Trophoblast cell (in vitro differentiated cells and primary cell): ENCODE data around the gene OR4F6.
A peak's percentile ranks its signal among the peaks of the same experiment; 100 is the strongest.
"Not testable (repeated sequence)": the region's sequence is repeated elsewhere in the genome, so short reads cannot be mapped to it uniquely, and the experiment has no call there.

Experiments used
- DNase-seq, 2 donors: peaks; one replicate each; pipeline ENCODE4 v3.0.0-alpha.2; 2016
- H2AFZ ChIP-seq: 2 replicates; pipeline ENCODE4 v1.6.1; 2013; ENCODE audit warnings: low read length, moderate library complexity, mild to moderate bottlenecking; ENCODE audit not compliant: insufficient read depth, poor library complexity
- H2AK5ac ChIP-seq: 2 replicates; pipeline ENCODE4 v1.6.1; 2013; ENCODE audit warnings: mild to moderate bottlenecking, low read length
- H2BK120ac ChIP-seq: 2 replicates; pipeline ENCODE4 v1.6.1; 2013; ENCODE audit warnings: low read length, mild to moderate bottlenecking, moderate library complexity; ENCODE audit not compliant: insufficient read depth, poor library complexity
- H2BK12ac ChIP-seq: 2 replicates; pipeline ENCODE4 v1.6.1; 2013; ENCODE audit warnings: mild to moderate bottlenecking, low read length, moderate library complexity
- H2BK5ac ChIP-seq: 2 replicates; pipeline ENCODE4 v1.6.1; 2013; ENCODE audit warnings: low read length, low read depth, moderate library complexity, mild to moderate bottlenecking; ENCODE audit not compliant: poor library complexity
- H3K14ac ChIP-seq: 2 replicates; pipeline ENCODE4 v1.6.1; 2013; ENCODE audit warnings: mild to moderate bottlenecking, low read length
- H3K18ac ChIP-seq: 2 replicates; pipeline ENCODE4 v1.6.1; 2013; ENCODE audit warnings: mild to moderate bottlenecking, low read length
- H3K23ac ChIP-seq: 2 replicates; pipeline ENCODE4 v1.6.1; 2013; ENCODE audit warnings: low read length
- H3K27ac ChIP-seq: 2 replicates; pipeline ENCODE4 v1.5.1; 2013; ENCODE audit warnings: low read depth, mild to moderate bottlenecking, inconsistent platforms, low read length, moderate library complexity
- H3K27me3 ChIP-seq: 2 replicates; pipeline ENCODE4 v1.6.1; 2013; ENCODE audit warnings: inconsistent platforms, mild to moderate bottlenecking, low read length, moderate library complexity; ENCODE audit not compliant: insufficient read depth
- H3K36me3 ChIP-seq, 2 experiments: 1 replicate in 1 of 2; 2 replicates in 1 of 2; pipeline ENCODE4 v1.6.1; 2013; ENCODE audit warnings: low read length in 2 of 2, mild to moderate bottlenecking in 2 of 2, moderate library complexity in 1 of 2; ENCODE audit not compliant: insufficient read depth in 2 of 2, control insufficient read depth in 1 of 2
- H3K4ac ChIP-seq: 2 replicates; pipeline ENCODE4 v1.6.1; 2013; ENCODE audit warnings: low read depth, mild to moderate bottlenecking, low read length, moderate library complexity
- H3K4me1 ChIP-seq, 2 experiments: 1 replicate in 1 of 2; 2 replicates in 1 of 2; pipeline ENCODE4 v1.6.1; 2013; ENCODE audit warnings: low read length in 2 of 2, mild to moderate bottlenecking in 2 of 2, moderate library complexity in 1 of 2; ENCODE audit not compliant: insufficient read depth in 2 of 2, control insufficient read depth in 1 of 2
- H3K4me2 ChIP-seq: 2 replicates; pipeline ENCODE4 v1.6.1; 2013; ENCODE audit warnings: inconsistent platforms, mild to moderate bottlenecking, low read length, moderate library complexity
- H3K4me3 ChIP-seq: 2 replicates; pipeline ENCODE4 v1.5.1; 2013; ENCODE audit warnings: mild to moderate bottlenecking, low read depth, low read length, inconsistent platforms
- H3K79me1 ChIP-seq: one replicate; pipeline ENCODE4 v1.6.1; 2013; ENCODE audit warnings: low read length
- H3K79me2 ChIP-seq: 2 replicates; pipeline ENCODE4 v1.6.1; 2013; ENCODE audit warnings: low read length, mild to moderate bottlenecking; ENCODE audit not compliant: control insufficient read depth, insufficient read depth, poor library complexity
- H3K9ac ChIP-seq: 2 replicates; pipeline ENCODE4 v1.6.1; 2013; ENCODE audit warnings: mild to moderate bottlenecking, low read length
- H3K9me3 ChIP-seq: 2 replicates; pipeline ENCODE4 v1.6.1; 2013; ENCODE audit warnings: low read depth, mild to moderate bottlenecking, control low read depth, inconsistent platforms, low read length; ENCODE audit not compliant: insufficient read depth
- H4K12ac ChIP-seq: 2 replicates; pipeline ENCODE4 v1.6.1; 2013; ENCODE audit warnings: low read depth, mild to moderate bottlenecking, low read length, moderate library complexity
- H4K8ac ChIP-seq: 2 replicates; pipeline ENCODE4 v1.6.1; 2013; ENCODE audit warnings: low read depth, mild to moderate bottlenecking, low read length, moderate library complexity
- H4K91ac ChIP-seq: one replicate; pipeline ENCODE4 v1.6.1; 2013; ENCODE audit warnings: low read depth, mild to moderate bottlenecking, low read length, moderate library complexity
- WGBS: extraction: QIAGEN DNeasy Blood & Tissue Kit; methylation state at CpG from one replicate; pipeline ENCODE4 v1.1.7; 2013; ENCODE audit warnings: missing lambda C conversion rate; ENCODE audit not compliant: insufficient read length, insufficient coverage; ENCODE audit errors: extremely low coverage; 5-methylcytosine and 5-hydroxymethylcytosine counted together

OR4F6 gene

DNA sequence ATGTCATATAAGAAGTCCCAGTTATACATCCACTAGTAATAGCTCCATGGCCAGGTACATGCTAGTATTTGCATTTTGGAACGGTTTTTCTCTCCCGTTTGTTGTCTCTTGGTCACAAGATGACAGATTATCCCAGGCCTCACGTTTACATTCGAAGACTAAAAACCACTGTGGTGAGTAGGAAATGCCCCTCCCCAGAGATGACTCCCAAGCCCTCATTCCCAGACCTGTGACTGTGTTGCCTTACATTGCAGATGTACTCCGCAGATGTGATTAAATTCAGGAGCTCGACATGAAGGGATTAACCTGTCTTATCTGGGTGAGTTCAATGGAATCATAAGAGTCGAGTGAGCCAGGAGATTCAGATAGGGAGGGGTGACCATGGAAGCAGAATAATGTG lies 9.3 kb upstream of the OR4F6 start:
- not testable (repeated sequence) for H3K18ac ChIP-seq, DNase-seq, H2AFZ ChIP-seq, H2BK120ac ChIP-seq, H3K4me2 ChIP-seq, H3K27ac ChIP-seq, H3K27me3 ChIP-seq, H3K23ac ChIP-seq, H3K9ac ChIP-seq, H2AK5ac ChIP-seq, H4K91ac ChIP-seq, H3K14ac ChIP-seq, H3K79me2 ChIP-seq, H2BK5ac ChIP-seq, H2BK12ac ChIP-seq, H3K4me3 ChIP-seq, H4K8ac ChIP-seq, H3K79me1 ChIP-seq, H3K4me1 ChIP-seq, H3K4ac ChIP-seq, H3K9me3 ChIP-seq, H3K36me3 ChIP-seq, H4K12ac ChIP-seq
- no CpG with 5 or more reads among the region's 7 CpGs for WGBS

- Histone ChIP-seq H3K4me3 (no peak overlapping the region), H3K27ac (no peak overlapping the region), H3K36me3 (no peaks in the 10 kb centered on the region), H2BK12ac (no peak overlapping the region), H3K4me1 (no peaks in the 10 kb centered on the region), H3K4me2 (no peak overlapping the region), H2BK120ac (no peak overlapping the region), H2AFZ (no peak overlapping the region), H3K79me2 (no peaks in the 10 kb centered on the region), H3K9me3 (no peaks in the 10 kb centered on the region), H2AK5ac (no peak overlapping the region), H2BK5ac (no peak overlapping the region), H3K9ac (no peak overlapping the region), H3K27me3 (no peaks in the 10 kb centered on the region), H3K4ac (no peak overlapping the region), H4K8ac (no peak overlapping the region), H3K18ac (no peak overlapping the region), H3K14ac (no peak overlapping the region), H3K79me1 (no peaks in the 10 kb centered on the region), H4K91ac (no peak overlapping the region), H4K12ac (no peak overlapping the region), H3K23ac (no peak overlapping the region)
- no CpG with 5 or more reads among the region's 1 CpG for WGBS
- peak in 1 of 2 donors; percentile 19 for DNase-seq
Measured at GRCh38 chr15:101795455-101795854, 7.9 kb upstream of the OR4F6 start.

GRCh38 chr15:101799665-101800064 lies 3.6 kb upstream of the OR4F6 start:
- Histone ChIP-seq H3K27me3 (no peaks in the 10 kb centered on the region), H2AFZ (no peak overlapping the region), H2BK120ac (no peak overlapping the region), H2AK5ac (no peak overlapping the region), H3K36me3 (no peaks in the 10 kb centered on the region), H3K79me2 (no peaks in the 10 kb centered on the region), H3K4me3 (no peak overlapping the region), H3K18ac (no peak overlapping the region), H3K4ac (no peak overlapping the region), H3K23ac (no peak overlapping the region), H3K14ac (no peak overlapping the region), H3K4me1 (no peaks in the 10 kb centered on the region), H3K4me2 (no peak overlapping the region), H4K91ac (no peak overlapping the region), H2BK5ac (no peak overlapping the region), H3K27ac (no peak overlapping the region), H3K9me3 (no peaks in the 10 kb centered on the region), H4K12ac (no peak overlapping the region), H4K8ac (no peak overlapping the region), H3K9ac (no peak overlapping the region), H3K79me1 (no peaks in the 10 kb centered on the region), H2BK12ac (no peak overlapping the region)
- DNase-seq = no peak
- no CpG with 5 or more reads among the region's 1 CpG for WGBS

DNA sequence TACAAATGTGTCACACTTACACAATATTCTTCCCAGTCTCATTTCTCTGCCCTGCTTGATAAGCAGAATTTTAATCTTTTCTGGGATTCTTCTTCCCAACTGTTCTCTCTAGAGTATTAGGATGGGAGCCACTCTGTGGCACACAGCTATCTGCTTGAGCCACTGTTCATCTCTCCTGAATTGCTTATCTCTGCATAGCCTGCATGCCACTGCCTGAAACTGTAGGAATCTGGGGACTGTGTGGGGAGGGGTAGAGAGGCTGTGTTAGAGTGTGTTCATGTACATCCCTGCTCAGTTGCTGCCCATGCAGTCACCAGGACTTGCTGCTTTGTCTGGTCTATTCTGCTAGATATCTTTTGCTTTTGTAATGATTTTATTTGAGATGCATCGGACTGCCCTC lies 2.3 kb upstream of the OR4F6 start:
- no peak overlapping the region for H2AK5ac ChIP-seq
- H3K27me3 ChIP-seq = no peaks in the 10 kb centered on the region
- H2BK120ac ChIP-seq = no peak overlapping the region
- H3K9me3 ChIP-seq = no peaks in the 10 kb centered on the region
- DNase-seq = peak in 1 of 2 donors; percentile 55
- H3K79me2 ChIP-seq = no peaks in the 10 kb centered on the region
- H3K4me1 ChIP-seq = no peaks in the 10 kb centered on the region
- H3K18ac ChIP-seq = no peak overlapping the region
- WGBS = no CpG with 5 or more reads among the region's 1 CpG
- no peak overlapping the region for H2BK5ac ChIP-seq
- H3K9ac ChIP-seq = no peak overlapping the region
- H3K27ac ChIP-seq = no peak overlapping the region
- no peak overlapping the region for H2AFZ ChIP-seq
- no peak overlapping the region for H3K14ac ChIP-seq
- H2BK12ac ChIP-seq = no peak overlapping the region
- no peaks in the 10 kb centered on the region for H3K36me3 ChIP-seq
- no peak overlapping the region for H4K8ac ChIP-seq
- H3K4me2 ChIP-seq = no peak overlapping the region
- H3K23ac ChIP-seq = no peak overlapping the region
- H4K12ac ChIP-seq = no peak overlapping the region
- H3K4ac ChIP-seq = no peak overlapping the region
- H3K79me1 ChIP-seq = no peaks in the 10 kb centered on the region
- no peak overlapping the region for H3K4me3 ChIP-seq
- H4K91ac ChIP-seq = no peak overlapping the region
